Astrocyte of the spinal cord (primary cell): Measurements from ENCODE around the gene KDM3B.
"Not testable (repeated sequence)": the region's sequence is repeated elsewhere in the genome, so short reads cannot be mapped to it uniquely, and the experiment has no call there.

Experiments used
- DNase-seq: peaks from one replicate; pipeline ENCODE4 v3.0.0; 2011; ENCODE audit warnings: low read depth, low spot score
- H3K4me3 ChIP-seq: 2 replicates; pipeline ENCODE4 v1.5.1; 2011; ENCODE audit warnings: low read depth, mild to moderate bottlenecking, low read length, moderate library complexity
- CTCF ChIP-seq: IDR thresholded peaks from 2 replicates; pipeline ENCODE4 v1.5.1; 2012; ENCODE audit warnings: low read depth, mild to moderate bottlenecking, low read length, inconsistent platforms
- in situ Hi-C: cut with HindIII; loops from 2 replicates; pipeline ENCODE4 v1.10.0; 2017; ENCODE audit warnings: low sequenced_read_pairs

The KDM3B gene

GRCh38 chr5:138352071-138352721, at the start of gene KDM3B:
KDM3B (plus strand) TSS chr5:138352685; CDS start chr5:138352796, 111 bp downstream.
- H3K4me3 ChIP-seq = peak within 1 kb of the TSS; percentile 91
- in situ Hi-C loops = no loop called here
- TF ChIP-seq CTCF = peak; percentile 99
- peak; percentile 90 for DNase-seq

- no peak for TF ChIP-seq CTCF
- DNase-seq = peak; percentile 20
- in situ Hi-C loops = no loop called here
These were observed 49.1 kb upstream of the KDM3B start for GRCh38 chr5:138303372-138303771.

GRCh38 chr5:138305797-138306196, 46.7 kb upstream of the KDM3B start:
- no peak overlapping the region for H3K4me3 ChIP-seq
- no peak for TF ChIP-seq CTCF
- DNase-seq = no peak
- in situ Hi-C loops = no loop called here

More at GRCh38 chr5:138303372-138303771, 49.1 kb upstream of the KDM3B start:
- H3K4me3 ChIP-seq = no peak overlapping the region

- in situ Hi-C loops = no loop called here
- DNase-seq = no peak
- no peak overlapping the region for H3K4me3 ChIP-seq
- TF ChIP-seq CTCF = no peak
These were observed 36.7 kb upstream of the KDM3B start for GRCh38 chr5:138315751-138316278.

- no peak overlapping the region for H3K4me3 ChIP-seq
- DNase-seq = no peak
- in situ Hi-C loops = no loop called here
- no peak for TF ChIP-seq CTCF
These were observed 36.1 kb upstream of the KDM3B start for GRCh38 chr5:138316355-138316754.

GRCh38 chr5:138318211-138318610, 34.3 kb upstream of the KDM3B start:
- DNase-seq, in situ Hi-C loops, H3K4me3 ChIP-seq: not testable (repeated sequence)

- no peak for TF ChIP-seq CTCF
- in situ Hi-C loops = no loop called here
- no peak for DNase-seq
- H3K4me3 ChIP-seq = peak overlapping the region; percentile 72
These were observed 21.6 kb upstream of the KDM3B start for GRCh38 chr5:138330813-138331448.
